GM18868 (cell line): Measurements from ENCODE around the gene RERE.

Experiments
- ATAC-seq: cut with Tn5 transposase; IDR thresholded peaks from one replicate; pipeline ENCODE4 v1.9.1; 2021; ENCODE audit warnings: mild to moderate bottlenecking, moderate library complexity; ENCODE audit not compliant: unreplicated experiment

RERE gene

GRCh38 chr1:8418301-8418700 lies 399.1 kb downstream of the RERE start:
- ATAC-seq, result no peak

GRCh38 chr1:8417625-8418024 lies 399.8 kb downstream of the RERE start:
- ATAC-seq, result no peak

- ATAC-seq, result no peak
These were observed 400.6 kb downstream of the RERE start for GRCh38 chr1:8416881-8417280.

GRCh38 chr1:8415526-8416278 lies 401.7 kb downstream of the RERE start:
- no peak for ATAC-seq

GRCh38 chr1:8412183-8412831 lies 405.1 kb downstream of the RERE start:
- ATAC-seq, result no peak

- no peak for ATAC-seq
These were observed 405.6 kb downstream of the RERE start for GRCh38 chr1:8411803-8412182.

- no peak for ATAC-seq
These were observed 406.6 kb downstream of the RERE start for GRCh38 chr1:8410791-8411190.

GRCh38 chr1:8409606-8410005 lies 407.8 kb downstream of the RERE start:
- ATAC-seq, result no peak

- ATAC-seq, result no peak
These were observed 408.3 kb downstream of the RERE start for GRCh38 chr1:8409106-8409505.

- no peak for ATAC-seq
These were observed 409.1 kb downstream of the RERE start for GRCh38 chr1:8408151-8408839.

- ATAC-seq, result no peak
These were observed 409.8 kb downstream of the RERE start for GRCh38 chr1:8407652-8408051.

GRCh38 chr1:8406960-8407359 lies 410.5 kb downstream of the RERE start:
- no peak for ATAC-seq

- no peak for ATAC-seq
These were observed 411.4 kb downstream of the RERE start for GRCh38 chr1:8406011-8406410.

GRCh38 chr1:8404460-8405370 lies 412.7 kb downstream of the RERE start:
- no peak for ATAC-seq

- no peak for ATAC-seq
These were observed 415.2 kb downstream of the RERE start for GRCh38 chr1:8402109-8402710.

GRCh38 chr1:8398677-8399076 lies 418.8 kb downstream of the RERE start:
- no peak for ATAC-seq

- no peak for ATAC-seq
These were observed 419.4 kb downstream of the RERE start for GRCh38 chr1:8398086-8398485.

GRCh38 chr1:8397511-8397910 lies 419.9 kb downstream of the RERE start:
- peak; percentile 64 for ATAC-seq

- ATAC-seq, result peak; percentile 52
These were observed 420.5 kb downstream of the RERE start for GRCh38 chr1:8396786-8397406.
